ENCODE results near the gene MAMSTR. TPM values are rescaled to one million over a fixed set of nuclear protein-coding genes. Genes with fewer than 3 reads are reported as not detected.

MAMSTR gene
- total and polyA plus RNA-seq, 2 donors (not counting 1 experiment from before 2014, with no cell fraction given): 0.60 to 1.6 TPM

GRCh38 chr19:48686088-48686487, 33.4 kb downstream of the MAMSTR start:
- DNase-seq: no peak
- POLR2A ChIA-PET: interaction anchor here (0.6 kb wide), 1 partner anchor 40 kb away, joined by 3 read pairs; no protein-coding TSS in a partner anchor

GRCh38 chr19:48685583-48685982, 33.9 kb downstream of the MAMSTR start:
- no peaks in the 10 kb centered on the region for H3K36me3 ChIP-seq (replicated peaks in 1 of 2; ENCODE audit: control extremely low read depth in 1 of 2, control insufficient read depth in 1 of 2, extremely low read depth in 1 of 2, insufficient read depth in 2 of 2, low read length in 1 of 2)
- Mint-ChIP-seq H3K4me1 (peaks cover 2% of the 10 kb centered on the region), H3K27me3 (no peaks in the 10 kb centered on the region), H3K27ac (no peak overlapping the region), H3K9me3 (ENCODE audit: insufficient read depth) (no peaks in the 10 kb centered on the region), H3K4me3 (no peak overlapping the region)
- no peak for TF ChIP-seq EZH2 (IDR thresholded peaks at IDR 0.05; ENCODE audit: borderline replicate concordance, insufficient read depth, low read depth, low read length, poor library complexity, severe bottlenecking)
- no peak for TF ChIP-seq CTCF (IDR thresholded peaks at IDR 0.05)
- ChIA-PET POLR2A (no interaction called here), CTCF (interaction anchor here (1.2 kb wide), 1 partner anchor 11 kb away, joined by 3 read pairs; no protein-coding TSS in a partner anchor)
- H2AFZ ChIP-seq (ENCODE audit: insufficient read depth, low read depth, low read length, poor library complexity, severe bottlenecking): no peak overlapping the region
- H3K9ac ChIP-seq (ENCODE audit: low read length): no peak overlapping the region
- no peaks in the 10 kb centered on the region for H3K27me3 ChIP-seq (replicated peaks in 1 of 4; ENCODE audit: control extremely low read depth in 1 of 4, control insufficient read depth in 3 of 4, insufficient read depth in 4 of 4, low read length in 3 of 4)
- no peak overlapping the region for H3K4me2 ChIP-seq (replicated peaks; ENCODE audit: low read depth, low read length, poor library complexity, severe bottlenecking)
- ATAC-seq (ENCODE audit: low read depth): no peak
- 100% methylated on average over 5 of the region's 9 CpGs for WGBS (ENCODE audit: insufficient coverage)
- H4K20me1 ChIP-seq (ENCODE audit: control insufficient read depth, insufficient read depth, low read length, poor library complexity, severe bottlenecking): no peaks in the 10 kb centered on the region
- no peaks in the 10 kb centered on the region for H3K79me2 ChIP-seq (ENCODE audit: control insufficient read depth, insufficient read depth, low read length)
- H3K27ac ChIP-seq (ENCODE audit: low read length in 2 of 2): no peak overlapping the region
- no peaks in the 10 kb centered on the region for H3K9me3 ChIP-seq (ENCODE audit: control extremely low read depth in 1 of 3, control insufficient read depth in 2 of 3, insufficient read depth in 1 of 3, low read length in 2 of 3)
- intact Hi-C loops (cut with micrococcal nuclease): no loop called here
- H3K4me1 ChIP-seq (ENCODE audit: control insufficient read depth in 2 of 2, insufficient read depth in 2 of 2, low read length in 2 of 2): no peaks in the 10 kb centered on the region
- DNase-seq: no peak
- no peak overlapping the region for H3K4me3 ChIP-seq (ENCODE audit: control extremely low read depth in 1 of 5, extremely low read depth in 1 of 5, insufficient read depth in 1 of 5, low read depth in 2 of 5, low read length in 4 of 5)

More at GRCh38 chr19:48686088-48686487, 33.4 kb downstream of the MAMSTR start:
- no peak overlapping the region for H2AFZ ChIP-seq (ENCODE audit: insufficient read depth, low read depth, low read length, poor library complexity, severe bottlenecking)
- no CpG with 5 or more reads among the region's 3 CpGs for WGBS (ENCODE audit: insufficient coverage)
- no peaks in the 10 kb centered on the region for H3K9me3 ChIP-seq (ENCODE audit: control extremely low read depth in 1 of 3, control insufficient read depth in 2 of 3, insufficient read depth in 1 of 3, low read length in 2 of 3)
- Mint-ChIP-seq H3K27ac (no peak overlapping the region), H3K9me3 (ENCODE audit: insufficient read depth) (no peaks in the 10 kb centered on the region), H3K4me1 (peaks cover 2% of the 10 kb centered on the region), H3K4me3 (no peak overlapping the region), H3K27me3 (no peaks in the 10 kb centered on the region)
- CTCF ChIA-PET: interaction anchor here (0.6 to 1.2 kb wide), 2 partner anchors 11 to 155 kb away, joined by 3 read pairs; no protein-coding TSS in a partner anchor
- no peak overlapping the region for H3K4me3 ChIP-seq (ENCODE audit: control extremely low read depth in 1 of 5, extremely low read depth in 1 of 5, insufficient read depth in 1 of 5, low read depth in 2 of 5, low read length in 4 of 5)
- no peaks in the 10 kb centered on the region for H3K27me3 ChIP-seq (replicated peaks in 1 of 4; ENCODE audit: control extremely low read depth in 1 of 4, control insufficient read depth in 3 of 4, insufficient read depth in 4 of 4, low read length in 3 of 4)
- H3K36me3 ChIP-seq (replicated peaks in 1 of 2; ENCODE audit: control extremely low read depth in 1 of 2, control insufficient read depth in 1 of 2, extremely low read depth in 1 of 2, insufficient read depth in 2 of 2, low read length in 1 of 2): no peaks in the 10 kb centered on the region
- no peaks in the 10 kb centered on the region for H3K79me2 ChIP-seq (ENCODE audit: control insufficient read depth, insufficient read depth, low read length)
- H3K27ac ChIP-seq (ENCODE audit: low read length in 2 of 2): no peak overlapping the region
- no peak overlapping the region for H3K4me2 ChIP-seq (replicated peaks; ENCODE audit: low read depth, low read length, poor library complexity, severe bottlenecking)
- H3K9ac ChIP-seq (ENCODE audit: low read length): no peak overlapping the region
- H3K4me1 ChIP-seq (ENCODE audit: control insufficient read depth in 2 of 2, insufficient read depth in 2 of 2, low read length in 2 of 2): no peaks in the 10 kb centered on the region
- H4K20me1 ChIP-seq (ENCODE audit: control insufficient read depth, insufficient read depth, low read length, poor library complexity, severe bottlenecking): no peaks in the 10 kb centered on the region
- ATAC-seq (ENCODE audit: low read depth): no peak
- TF ChIP-seq EZH2 (IDR thresholded peaks at IDR 0.05; ENCODE audit: borderline replicate concordance, insufficient read depth, low read depth, low read length, poor library complexity, severe bottlenecking) (no peak), CTCF (IDR thresholded peaks at IDR 0.05) (no peak)
- intact Hi-C loops (cut with micrococcal nuclease): no loop called here

All from B cell (primary cell).